Measurements from ENCODE around the gene IKZF3. TPM values are rescaled to one million over a fixed set of nuclear protein-coding genes. Genes with fewer than 3 reads are reported as not detected.

The IKZF3 gene
- total RNA-seq, 4 donors from 2014 or later = 0.60 to 1.9 (median 1.1) TPM

DNA sequence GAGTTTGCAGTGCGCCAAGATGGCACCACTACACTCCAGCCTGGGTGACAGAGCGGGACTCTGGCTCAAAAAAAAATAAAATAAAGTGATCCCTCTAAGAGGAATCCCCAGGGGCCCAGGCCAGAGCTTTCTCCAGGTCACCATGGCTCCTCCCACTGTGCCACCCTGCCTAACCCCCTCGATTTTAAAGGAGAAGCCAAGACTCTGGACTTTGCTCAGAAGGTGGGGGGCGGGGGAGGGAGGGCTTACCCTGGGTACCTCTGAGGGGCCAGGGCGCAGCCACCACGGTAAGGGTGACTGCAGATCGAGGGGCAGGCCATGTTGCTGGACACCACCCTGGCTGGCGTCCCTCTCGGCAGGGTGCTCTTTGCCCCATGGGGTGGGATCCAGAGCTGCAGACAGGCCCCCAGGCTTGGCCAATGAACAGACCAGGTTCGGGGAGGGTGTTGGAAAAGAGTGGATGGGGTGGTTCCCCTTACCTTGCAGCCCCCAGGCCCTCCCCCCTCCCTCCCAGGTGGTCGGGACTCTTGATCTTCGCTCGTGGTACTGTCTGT, 126.8 kb downstream of the IKZF3 start:
- WGBS = 48% methylated on average over 11 of the region's 13 CpGs
- Histone ChIP-seq H3K27ac (peak overlapping the region; percentile 96), H3K4me1 (peaks cover 48% of the 10 kb centered on the region), H3K36me3 (no peaks in the 10 kb centered on the region), H3K9me3 (no peaks in the 10 kb centered on the region), H3K27me3 (peaks cover 39% of the 10 kb centered on the region), H3K4me3 (peak overlapping the region; percentile 56)
- DNase-seq (ENCODE audit: low spot score in 2 of 2) = no peak
- no peak for TF ChIP-seq EP300 (IDR thresholded peaks at IDR 0.05)
- no peak for TF ChIP-seq POLR2AphosphoS5 (IDR thresholded peaks at IDR 0.05)
- TF ChIP-seq CTCF (IDR thresholded peaks at IDR 0.05) = no peak
- no peak for TF ChIP-seq POLR2A (IDR thresholded peaks at IDR 0.05)

DNA sequence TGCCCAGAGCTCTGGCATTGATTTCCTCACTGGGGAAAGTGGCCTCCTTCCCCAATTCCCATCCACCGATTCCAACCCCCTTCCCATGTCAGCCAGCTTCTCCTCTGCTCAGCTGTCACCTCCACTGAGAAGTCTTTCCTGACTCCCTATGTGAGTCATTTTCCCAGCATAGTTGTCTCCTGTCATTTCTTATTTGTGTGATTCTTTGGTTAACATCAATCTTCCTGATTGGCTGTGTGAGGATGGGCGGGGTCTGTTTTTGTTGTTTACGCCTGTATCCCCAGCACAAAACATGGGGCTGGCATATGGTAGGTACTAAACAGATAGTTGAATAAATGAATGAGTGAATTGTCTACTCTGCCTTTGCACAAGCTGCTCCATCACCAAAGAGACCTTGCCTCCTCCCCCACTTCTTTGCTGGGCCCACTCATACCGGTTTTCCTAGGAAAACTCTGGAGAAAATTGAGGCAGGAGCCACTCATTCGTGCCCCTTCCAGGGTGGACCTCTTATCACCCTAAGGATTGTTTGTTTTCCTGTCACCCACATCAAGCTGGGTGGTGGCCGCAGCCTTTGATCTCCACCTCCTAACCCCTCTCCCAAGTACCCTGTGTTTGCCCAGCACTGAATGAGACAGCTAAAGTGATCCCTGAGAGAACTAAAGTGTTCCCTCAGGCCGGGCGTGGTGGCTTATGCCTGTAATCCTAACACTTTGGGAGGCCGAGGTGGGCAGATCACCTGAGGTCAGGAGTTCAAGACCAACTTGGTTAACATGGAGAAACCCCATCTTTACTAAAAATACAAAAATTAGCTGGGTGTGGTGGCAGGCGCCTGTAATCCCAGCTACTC, 127.6 kb downstream of the IKZF3 start:
- Histone ChIP-seq H3K4me1 (peaks cover 45% of the 10 kb centered on the region), H3K27ac (no peak overlapping the region), H3K27me3 (peaks cover 34% of the 10 kb centered on the region), H3K36me3 (no peaks in the 10 kb centered on the region), H3K4me3 (no peak overlapping the region), H3K9me3 (no peaks in the 10 kb centered on the region)
- TF ChIP-seq CTCF (IDR thresholded peaks at IDR 0.05) = no peak
- no peak for TF ChIP-seq EP300 (IDR thresholded peaks at IDR 0.05)
- no peak for TF ChIP-seq POLR2AphosphoS5 (IDR thresholded peaks at IDR 0.05)
- TF ChIP-seq POLR2A (IDR thresholded peaks at IDR 0.05) = no peak
- DNase-seq (ENCODE audit: low spot score in 2 of 2) = no peak
- 79% methylated on average over 9 of the region's 10 CpGs for WGBS

- Histone ChIP-seq H3K4me3 (no peak overlapping the region), H3K27ac (no peak overlapping the region), H3K4me1 (peaks cover 38% of the 10 kb centered on the region), H3K27me3 (peaks cover 27% of the 10 kb centered on the region), H3K9me3 (no peaks in the 10 kb centered on the region), H3K36me3 (no peaks in the 10 kb centered on the region)
- TF ChIP-seq POLR2AphosphoS5 (IDR thresholded peaks at IDR 0.05) (no peak), CTCF (IDR thresholded peaks at IDR 0.05) (no peak), EP300 (IDR thresholded peaks at IDR 0.05) (no peak), POLR2A (IDR thresholded peaks at IDR 0.05) (no peak)
- DNase-seq (ENCODE audit: low spot score in 2 of 2) = no peak
- 74% methylated on average over 2 of the region's 2 CpGs for WGBS
Measured at GRCh38 chr17:39735882-39736281, 128.2 kb downstream of the IKZF3 start.

GRCh38 chr17:39732586-39732985, 131.5 kb downstream of the IKZF3 start:
- Histone ChIP-seq H3K4me1 (peaks cover 16% of the 10 kb centered on the region), H3K27me3 (peaks cover 6% of the 10 kb centered on the region), H3K4me3 (no peak overlapping the region), H3K27ac (no peak overlapping the region), H3K36me3 (peaks cover 12% of the 10 kb centered on the region), H3K9me3 (no peaks in the 10 kb centered on the region)
- 91% methylated on average over 3 of the region's 3 CpGs for WGBS
- DNase-seq (ENCODE audit: low spot score in 2 of 2) = no peak
- TF ChIP-seq CTCF (IDR thresholded peaks at IDR 0.05) (no peak), POLR2AphosphoS5 (IDR thresholded peaks at IDR 0.05) (no peak), POLR2A (IDR thresholded peaks at IDR 0.05) (no peak)

Measured in suprapubic skin (tissue), 4 donors.